Activated CD4-positive, CD25-positive, alpha-beta regulatory T cell treated with anti-CD3 and anti-CD28 coated beads, Interleukin-2, amount 50 U/mL, for 24 hours (primary cell): ENCODE results near the gene DNAAF3.
A peak's percentile ranks its signal among the peaks of the same experiment; 100 is the strongest.

ENCODE experiments used
- ATAC-seq, 2 donors: fragments of 150-1000 bp; cut with Tn5 transposase; one replicate each; pipeline ENCODE4 v1.10.0; 2021; ENCODE audit warnings: mild to moderate bottlenecking in 1 of 2, moderate library complexity in 1 of 2

The DNAAF3 gene

DNA sequence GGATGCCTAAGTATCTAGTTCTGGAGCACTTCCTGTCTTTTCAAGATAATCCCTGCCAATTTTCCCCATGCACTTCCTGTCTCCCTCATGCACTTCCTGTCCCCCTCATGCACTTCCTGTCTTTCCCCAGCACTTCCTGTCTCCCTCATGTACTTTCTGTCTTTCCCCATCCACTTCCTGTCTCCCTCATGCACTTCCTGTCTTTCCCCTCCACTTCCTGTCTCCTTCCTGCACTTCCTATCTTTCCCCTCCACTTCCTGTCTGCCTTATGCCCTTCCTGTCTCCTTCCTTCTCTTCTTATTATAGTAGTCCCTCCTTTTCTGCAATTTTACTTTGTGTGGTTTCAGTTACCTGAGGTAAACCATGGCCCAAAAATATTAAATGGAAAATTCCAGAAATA lies 14.4 kb downstream of the DNAAF3 start:
- peak in 1 of 2 donors; percentile 53 for ATAC-seq

DNA sequence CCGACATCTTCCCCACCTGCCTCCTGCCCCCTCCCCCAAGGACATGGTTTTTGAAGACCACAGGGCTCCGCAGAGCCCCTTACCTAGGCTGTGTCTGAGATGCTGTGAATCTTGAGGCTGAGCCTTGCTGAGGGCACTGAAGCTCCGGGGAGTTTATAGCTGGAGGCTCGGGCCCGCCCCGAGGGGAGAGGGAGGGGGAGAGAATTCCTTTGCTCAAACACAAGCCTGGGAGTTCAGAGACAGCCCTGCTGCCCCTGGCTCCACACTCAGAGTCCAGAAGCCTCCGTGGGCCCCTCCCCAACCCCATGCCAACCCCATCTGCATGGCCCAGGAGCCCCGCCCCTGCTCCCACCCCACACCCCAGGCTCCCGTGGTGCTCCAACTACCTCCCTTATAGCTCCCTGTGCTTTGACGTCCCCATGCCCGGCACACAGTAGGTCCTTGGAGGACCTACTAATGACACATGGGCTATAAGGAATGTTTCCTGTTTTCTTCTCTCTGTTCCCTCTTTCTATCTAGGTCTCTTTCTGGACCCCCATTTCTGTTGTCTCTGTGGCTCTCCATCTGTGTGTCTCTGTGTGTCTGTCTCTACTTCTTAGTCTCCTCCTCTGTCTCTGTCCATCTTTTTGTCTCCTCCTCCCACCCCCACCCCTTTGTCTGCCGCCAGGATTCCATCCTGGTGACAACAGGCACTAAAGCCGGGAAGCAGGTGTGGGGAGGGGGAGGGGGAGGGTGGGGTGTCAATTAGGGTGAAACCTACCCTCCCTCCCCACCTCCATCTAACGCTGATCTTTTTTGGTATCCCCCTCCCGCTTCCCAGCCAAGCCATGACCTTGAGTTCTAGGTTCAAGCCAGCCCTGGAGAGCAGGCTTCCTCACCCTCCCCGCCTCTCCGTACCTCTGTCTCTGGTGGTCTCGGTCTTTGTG lies 17.1 kb downstream of the DNAAF3 start, which contains the start of gene TNNT1:
TSS of gene TNNT1 (minus strand) at position 129 of the 926 bp plus-strand sequence. CDS start 2,049 bp downstream, outside the sequence.
- no peak for ATAC-seq

DNA sequence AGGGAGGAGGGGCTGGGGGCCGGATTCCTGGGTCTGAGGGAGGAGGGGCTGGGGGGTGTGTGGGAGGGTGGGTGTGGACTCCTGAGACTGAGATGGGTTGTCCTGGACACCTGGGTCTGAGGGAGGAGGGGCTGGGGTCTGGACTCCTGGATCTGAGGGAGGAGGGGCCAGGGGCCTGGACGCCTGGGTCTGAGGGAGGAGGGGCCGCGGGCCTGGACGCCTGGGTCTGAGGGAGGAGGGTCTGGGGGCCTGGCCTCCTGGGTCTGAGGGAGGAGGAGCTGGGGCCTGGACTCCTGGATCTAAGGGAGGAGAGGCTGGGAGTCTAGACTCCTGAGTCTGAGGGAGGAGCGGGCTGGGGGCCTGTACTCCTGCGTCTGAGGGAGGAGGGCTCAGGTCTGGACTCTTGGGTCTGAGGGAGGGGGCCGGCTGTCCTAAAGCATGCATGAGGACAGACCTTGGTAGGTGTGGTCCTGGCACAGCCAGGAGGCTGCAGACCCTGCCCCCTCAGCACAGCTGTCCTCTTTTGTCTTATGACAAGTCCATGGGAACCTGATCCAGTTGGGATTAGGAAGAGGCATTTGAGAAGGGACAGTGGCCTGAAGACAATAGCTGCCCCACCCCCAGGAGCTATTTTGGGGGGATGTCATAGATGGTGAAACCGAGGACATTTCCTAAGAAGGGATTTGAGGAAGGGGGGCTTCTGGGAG lies 18.7 kb downstream of the DNAAF3 start:
- ATAC-seq: no peak

DNA sequence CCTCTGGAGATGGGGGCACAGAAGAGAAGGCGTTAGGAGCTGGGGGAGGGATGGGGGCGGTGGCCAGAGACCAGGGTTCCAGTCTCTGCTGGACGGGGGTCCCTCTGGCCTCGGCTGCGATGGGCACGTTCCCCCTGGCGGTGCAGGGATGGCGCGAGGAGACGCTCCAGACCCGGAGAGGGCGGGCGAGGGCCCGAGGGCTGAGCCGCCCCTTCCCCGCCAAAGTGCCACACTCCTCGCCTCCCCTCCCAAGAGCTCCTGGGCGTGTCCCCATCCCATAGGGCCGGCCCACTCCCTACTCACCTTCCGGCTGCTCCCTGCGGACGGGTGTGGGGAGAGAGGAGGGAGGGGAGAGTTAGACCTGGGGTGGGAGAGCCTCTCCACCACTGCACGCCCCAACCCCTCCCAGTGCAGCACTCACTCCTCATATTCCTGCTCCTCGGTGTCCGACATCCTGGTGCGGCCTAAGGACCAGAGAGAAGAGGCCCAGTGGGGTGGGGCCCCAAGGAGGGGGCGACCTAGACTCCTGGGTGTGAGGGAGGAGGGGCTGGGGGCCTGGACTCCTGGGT lies 19.6 kb downstream of the DNAAF3 start:
- no peak for ATAC-seq

DNA sequence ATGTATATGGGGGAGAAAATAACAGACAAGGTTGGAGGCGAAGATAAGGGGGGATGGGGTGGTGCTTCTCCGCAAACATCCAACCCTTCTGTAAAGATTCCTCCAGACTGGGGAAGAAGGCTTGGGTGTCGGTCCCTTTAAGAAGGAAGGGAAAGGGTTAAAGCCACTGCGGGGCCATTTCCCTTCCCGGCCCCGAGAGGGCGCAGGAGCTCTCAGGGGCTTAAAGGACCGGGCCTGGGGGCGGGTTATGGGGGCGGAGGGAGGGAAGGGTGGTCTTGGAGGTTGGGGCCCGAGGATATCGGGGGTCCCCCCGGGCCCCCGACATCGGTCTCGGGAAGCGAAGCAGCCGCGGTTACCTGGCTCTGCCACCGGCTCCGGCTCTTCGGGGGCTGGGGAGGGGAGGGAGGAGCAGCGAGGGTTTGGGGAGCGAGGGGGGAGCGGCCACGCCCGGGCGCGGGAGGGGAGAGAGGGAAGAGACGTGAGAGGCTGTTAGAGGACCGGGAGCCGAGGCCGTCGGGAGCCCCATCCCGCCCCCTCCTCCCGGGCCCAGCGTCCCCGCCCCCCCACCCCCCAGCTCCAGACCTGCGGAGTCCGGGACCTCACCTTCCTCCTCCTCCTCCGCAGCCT lies 20.2 kb downstream of the DNAAF3 start:
- no peak for ATAC-seq

DNA sequence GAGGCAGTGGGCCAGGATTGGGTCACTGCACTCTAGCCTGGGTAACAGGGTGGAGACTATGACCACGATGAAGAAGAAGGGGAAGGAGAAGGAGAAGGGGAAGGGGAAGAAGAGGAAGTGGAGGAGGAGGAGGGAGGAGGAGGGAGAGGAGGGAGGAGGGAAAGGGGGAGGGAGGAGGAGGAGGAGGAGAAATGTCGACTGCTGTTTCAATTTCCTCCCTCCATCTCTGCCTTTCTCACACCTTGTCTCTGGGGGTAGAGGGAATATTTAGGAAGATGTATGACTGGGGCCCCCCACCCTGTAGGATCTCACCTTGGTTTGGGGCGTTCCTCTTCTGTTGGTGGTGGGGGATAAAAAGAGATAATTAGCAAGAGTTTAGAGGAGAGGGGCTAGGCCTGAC lies 21.2 kb downstream of the DNAAF3 start:
- ATAC-seq: no peak

DNA sequence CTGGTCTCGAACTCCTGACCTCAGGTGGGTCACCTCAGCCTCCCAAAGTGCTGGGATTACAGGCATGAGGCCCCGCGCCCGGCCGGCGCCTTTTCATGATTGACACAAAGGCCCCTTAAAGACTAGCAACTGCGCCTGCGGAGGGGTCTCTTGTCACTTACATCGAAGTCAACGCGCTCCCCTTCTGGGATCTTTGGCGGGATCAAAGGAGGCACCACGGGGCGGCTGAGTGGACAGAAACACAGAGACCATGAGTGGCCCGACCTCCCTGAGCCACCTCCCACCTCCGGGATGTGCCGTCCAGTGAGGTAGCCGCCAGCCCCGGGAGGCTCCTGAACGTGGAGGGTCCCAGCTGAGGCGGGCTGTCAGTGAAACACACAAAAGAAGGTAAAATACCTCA lies 24.7 kb downstream of the DNAAF3 start:
- no peak for ATAC-seq

DNA sequence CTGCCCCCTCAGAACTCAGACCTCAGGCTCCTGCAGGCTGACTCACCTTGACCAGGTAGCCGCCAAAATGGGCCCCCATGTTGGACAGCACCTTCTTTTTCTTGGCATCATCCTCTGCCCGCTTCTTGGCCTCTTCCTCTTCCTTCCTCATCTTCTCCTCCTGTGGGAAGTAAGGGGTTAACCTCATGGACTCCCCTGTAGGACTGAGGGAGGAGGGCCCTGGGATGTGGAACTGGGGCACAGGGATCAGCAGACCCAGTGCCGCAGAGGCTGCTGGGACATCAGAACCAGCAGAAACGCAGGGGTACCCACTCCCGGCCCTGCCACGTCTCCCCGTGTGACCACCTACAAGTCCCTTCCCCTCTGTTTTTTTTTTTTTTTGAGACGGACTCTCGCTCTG lies 28.5 kb downstream of the DNAAF3 start:
- no peak for ATAC-seq

DNA sequence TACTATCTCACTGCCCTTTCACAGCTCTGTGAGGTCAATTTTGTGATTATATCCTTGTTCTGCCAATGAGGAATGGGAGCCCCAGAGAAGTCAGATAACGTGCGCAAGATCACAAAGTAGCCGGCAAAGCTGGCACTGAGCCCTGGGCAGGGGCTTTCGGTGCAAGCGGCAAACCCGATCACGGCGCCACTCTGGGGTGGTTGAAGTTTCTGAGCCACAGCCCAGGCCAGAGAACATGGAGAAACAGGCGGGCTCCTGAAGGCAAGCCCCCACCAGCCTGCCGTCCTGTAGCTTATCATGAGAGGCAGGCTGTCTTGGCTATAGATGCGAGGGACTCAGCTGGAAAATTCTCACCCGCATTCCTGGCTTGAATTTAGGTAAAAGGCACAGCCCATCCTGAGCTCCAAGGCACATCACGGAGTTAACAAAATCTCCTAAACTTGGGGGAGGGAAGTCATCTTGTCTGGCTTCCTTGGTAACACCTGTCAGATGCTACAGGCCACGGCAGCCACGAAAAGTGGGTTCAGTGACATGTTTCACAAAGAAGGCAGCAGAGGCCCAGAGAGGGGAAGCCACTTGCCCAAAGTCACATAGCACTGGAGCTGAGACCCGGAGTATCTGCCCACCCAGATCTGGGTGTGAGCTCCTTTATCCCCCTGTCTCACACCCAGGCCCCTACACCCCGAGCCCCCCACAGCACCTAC lies 29.9 kb downstream of the DNAAF3 start:
- no peak for ATAC-seq

DNA sequence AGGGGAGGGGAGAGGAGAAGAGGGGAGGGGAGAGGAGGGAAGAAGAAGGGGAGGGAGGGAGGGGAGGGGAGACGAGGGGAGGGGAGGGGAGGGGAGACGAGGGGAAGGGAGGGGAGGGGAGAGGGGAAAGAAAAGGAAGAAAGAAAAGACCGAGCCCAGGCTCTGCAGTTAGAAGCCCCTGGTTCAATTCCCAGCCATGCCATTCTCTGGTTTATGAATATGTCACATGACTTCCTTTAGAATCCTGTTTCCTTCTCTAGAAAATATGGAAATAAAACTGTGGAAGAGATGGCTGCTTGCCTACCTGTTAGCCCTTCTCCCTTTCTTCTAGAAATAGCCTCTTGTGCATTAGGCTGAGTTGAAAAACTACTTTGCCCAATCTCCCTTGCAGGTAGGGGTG lies 31.7 kb downstream of the DNAAF3 start:
- no peak for ATAC-seq

DNA sequence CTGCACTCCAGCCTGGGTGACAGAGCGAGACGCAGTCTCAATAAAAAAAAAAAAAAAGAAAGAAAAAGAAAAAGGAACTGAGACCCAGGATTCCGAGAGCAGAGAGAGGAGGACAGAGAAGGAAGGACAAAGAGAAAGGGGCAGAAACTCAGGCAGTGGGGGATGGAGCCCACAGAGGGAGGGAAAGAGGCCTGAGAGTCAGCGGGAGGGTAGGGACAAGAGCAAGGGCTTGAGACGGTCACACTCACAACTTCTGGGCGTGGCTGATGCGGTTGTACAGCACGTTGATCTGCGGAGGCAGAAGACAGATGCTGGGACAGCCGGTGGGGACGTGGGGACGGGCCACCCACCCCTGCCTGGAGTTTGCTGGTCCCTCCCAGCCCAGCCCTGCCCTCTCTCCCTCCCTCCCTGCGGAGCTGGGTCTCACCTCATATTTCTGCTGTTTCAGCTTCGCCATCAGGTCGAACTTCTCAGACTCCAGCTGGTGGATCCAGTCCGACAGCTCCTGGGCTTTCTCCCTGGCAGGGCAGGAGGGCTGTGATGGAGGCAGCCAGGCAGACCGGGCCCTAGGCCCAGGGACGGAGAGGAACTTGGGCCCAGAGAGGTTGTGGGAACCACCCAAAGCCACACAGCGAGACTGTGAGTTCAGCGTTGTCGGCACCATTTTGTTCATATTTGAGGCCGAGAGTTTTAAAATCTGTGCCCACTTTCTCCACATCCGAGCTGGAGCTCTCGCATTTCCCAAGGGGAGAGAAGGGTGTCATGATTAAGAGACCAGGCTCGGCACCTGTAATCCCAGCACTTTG lies 32.6 kb downstream of the DNAAF3 start:
- no peak for ATAC-seq

DNA sequence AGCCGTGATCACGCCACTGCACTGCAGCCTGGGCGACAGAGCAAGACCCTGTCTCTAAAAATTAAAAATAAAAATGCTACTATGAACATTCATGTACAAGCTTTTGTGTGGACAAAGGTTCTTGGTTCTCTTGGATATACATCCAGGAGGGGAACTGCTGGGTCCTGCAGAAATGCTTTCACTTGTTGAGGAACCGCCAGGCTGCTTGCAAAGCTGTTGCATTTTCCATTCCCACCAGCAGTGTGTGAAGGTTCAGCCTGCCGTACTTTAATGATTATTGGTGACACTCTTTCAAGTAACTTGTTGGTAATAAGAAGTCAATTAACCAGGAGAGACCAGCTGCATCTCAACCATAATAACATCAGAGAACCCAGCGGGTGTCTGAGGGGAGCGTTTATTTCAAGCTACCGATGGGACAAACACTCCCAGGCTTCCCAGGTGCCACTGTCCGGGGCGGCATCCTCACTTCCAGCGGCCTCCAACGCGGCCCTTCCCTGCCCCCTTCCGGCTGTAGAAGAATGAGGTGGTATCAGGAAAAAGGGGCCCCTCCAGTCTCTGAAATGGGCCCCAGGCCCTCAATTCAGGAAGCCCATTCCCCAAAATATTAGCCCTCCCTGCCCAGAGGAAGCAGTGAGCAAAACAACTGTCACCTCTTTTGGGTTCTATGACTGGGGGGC lies 33.8 kb downstream of the DNAAF3 start:
- no peak for ATAC-seq

DNA sequence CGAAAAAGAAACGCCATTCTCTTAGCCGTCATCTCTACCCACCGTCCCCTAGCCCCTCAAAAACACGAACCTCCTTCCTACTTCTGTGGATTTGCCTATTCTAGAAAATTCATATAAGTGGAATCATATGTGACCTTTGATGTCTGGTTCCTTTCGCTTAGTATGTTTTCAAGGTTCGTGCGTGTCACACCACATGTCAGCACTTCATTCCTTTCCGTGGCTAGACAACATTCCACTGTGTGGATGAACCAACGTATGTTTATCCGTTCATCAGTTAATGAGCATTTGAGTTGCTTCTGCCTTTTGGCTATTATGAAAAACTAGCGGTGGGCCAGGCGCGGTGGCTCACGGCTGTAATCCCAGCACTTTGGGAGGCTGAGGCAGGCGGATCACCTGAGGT lies 35.0 kb downstream of the DNAAF3 start:
- no peak for ATAC-seq

DNA sequence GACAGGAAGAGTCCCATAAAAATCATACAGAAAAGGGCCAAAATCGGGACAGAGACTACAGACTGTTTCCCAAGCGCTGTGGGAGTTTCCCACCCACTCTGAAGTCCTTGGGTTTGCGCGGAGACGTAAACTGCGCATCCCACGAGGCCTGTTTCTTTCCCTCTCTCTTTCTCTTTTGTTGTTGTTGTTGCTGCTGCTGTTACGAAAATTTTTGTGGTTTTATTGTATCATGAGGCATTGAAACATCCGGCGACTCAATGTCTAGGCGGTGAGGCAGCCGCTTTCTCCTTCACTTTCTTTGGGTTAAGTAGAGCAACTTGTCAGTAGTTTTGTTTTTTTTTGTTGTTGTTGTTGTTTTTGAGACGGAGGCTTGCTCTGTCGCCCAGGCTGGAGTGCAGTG lies 47.4 kb downstream of the DNAAF3 start:
- ATAC-seq: no peak

DNA sequence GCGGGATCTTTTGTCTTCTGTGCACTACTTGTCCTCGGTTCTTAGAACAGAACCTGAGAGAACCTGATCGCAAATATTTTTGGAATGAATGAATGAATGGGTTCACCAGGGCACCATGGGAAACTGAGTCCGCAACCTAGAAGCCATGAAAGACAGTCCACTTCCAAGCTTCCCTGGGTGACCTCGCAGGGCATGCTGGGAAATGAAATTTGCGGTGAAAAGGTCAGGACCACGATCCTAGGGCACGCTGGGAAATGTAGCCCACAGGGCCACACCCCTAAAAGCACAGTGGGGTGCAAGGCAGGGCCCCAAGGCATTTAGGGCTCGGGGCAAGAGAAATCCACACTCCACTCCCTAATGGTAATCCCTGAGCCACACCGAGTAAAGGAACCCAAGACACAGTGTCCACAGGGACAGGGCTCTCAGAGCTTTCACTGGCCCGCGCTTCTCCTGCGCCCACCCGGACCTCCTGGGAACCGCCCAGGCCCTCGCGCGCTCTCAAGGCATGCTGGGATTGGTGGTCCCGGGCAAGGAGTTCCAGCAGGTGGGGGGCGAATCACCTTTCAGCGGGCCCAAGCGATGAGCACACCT lies 47.9 kb downstream of the DNAAF3 start:
- no peak for ATAC-seq

DNA sequence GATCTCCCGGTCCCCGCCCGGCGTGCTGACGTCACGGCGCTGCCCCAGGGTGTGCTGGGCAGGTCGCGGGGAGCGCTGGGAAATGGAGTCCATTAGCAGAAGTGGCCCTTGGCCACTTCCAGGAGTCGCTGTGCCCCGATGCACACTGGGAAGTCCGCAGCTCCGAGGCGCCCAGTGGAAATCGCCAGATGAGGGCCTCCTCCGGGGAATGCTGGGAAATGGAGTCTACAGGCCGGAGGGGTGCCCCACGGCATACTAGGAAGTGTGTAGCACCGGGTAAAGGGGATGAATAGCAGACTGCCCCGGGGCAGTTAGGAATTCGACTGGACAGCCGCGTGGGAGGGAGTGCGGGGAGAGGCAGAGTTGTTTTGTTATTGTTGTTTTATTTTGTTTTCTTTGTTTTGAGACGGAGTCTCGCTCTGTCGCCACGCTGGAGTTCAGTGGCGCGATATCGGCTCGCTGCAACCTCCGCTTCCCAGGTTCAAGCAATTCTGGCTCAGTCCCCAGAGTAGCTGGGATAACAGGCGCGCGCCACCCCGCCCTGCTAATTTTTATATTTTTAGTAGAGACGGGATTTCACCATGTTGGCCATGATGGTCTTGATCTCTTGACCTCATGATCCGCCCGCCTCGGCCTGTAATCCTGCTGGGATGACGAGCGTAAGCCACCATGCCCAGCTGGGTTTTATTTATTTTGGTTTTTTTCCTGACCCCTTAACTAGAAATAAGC lies 48.6 kb downstream of the DNAAF3 start:
- ATAC-seq: peak; percentile 98

DNA sequence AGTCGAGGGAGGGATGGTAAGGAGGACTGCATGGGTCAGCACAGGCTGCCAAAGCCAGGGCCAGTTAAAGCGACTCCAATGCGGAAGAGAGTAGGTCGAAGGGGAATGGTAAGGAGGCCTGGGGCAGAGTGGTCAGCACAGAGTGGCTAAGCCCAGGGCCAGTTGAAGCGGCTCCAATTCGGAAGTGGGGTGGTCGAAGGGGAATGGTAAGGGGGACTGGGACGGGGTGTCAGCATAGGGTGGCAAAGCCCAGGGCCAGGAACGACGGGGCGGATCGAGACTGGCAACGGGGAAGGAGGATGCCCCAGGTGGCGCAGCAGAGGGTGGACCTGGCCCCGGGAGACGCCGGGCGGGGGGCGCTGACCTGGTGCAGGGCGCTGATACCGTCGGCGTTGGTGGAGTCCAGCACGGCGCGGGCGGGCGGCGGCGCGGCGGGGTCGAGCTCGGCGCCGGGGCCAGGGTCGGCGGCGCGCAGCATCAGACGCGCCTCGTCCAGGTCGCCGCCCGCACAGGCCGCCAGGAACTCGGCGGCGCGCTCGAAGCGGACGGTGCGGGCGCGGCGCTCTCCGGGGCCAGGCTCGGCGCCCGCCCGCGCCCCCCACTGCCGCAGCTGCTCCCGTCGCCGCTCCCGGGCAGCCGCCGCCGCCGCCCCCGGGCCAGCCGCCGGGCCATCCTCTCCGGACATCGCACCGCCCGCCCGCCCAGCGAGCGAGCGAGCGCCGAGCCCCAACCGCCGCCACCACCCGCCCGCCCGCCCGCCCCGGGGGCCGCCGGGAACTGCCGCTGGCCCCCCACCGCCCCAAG lies 49.4 kb downstream of the DNAAF3 start, which contains the start of gene PPP1R12C:
TSS of gene PPP1R12C (minus strand) at position 779 of the 804 bp plus-strand sequence. CDS start at position 685, 94 bp downstream.
- ATAC-seq: peak; percentile 2 to 8

DNA sequence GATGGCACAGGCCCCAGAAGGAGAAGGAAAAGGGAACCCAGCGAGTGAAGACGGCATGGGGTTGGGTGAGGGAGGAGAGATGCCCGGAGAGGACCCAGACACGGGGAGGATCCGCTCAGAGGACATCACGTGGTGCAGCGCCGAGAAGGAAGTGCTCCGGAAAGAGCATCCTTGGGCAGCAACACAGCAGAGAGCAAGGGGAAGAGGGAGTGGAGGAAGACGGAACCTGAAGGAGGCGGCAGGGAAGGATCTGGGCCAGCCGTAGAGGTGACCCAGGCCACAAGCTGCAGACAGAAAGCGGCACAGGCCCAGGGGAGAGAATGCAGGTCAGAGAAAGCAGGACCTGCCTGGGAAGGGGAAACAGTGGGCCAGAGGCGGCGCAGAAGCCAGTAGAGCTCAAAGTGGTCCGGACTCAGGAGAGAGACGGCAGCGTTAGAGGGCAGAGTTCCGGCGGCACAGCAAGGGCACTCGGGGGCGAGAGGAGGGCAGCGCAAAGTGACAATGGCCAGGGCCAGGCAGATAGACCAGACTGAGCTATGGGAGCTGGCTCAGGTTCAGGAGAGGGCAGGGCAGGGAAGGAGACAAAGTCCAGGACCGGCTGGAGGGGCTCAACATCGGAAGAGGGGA lies 50.1 kb downstream of the DNAAF3 start:
- peak; percentile 32 to 34 for ATAC-seq
